Measurements from ENCODE around the gene LRRK1.
A peak's percentile ranks its signal among the peaks of the same experiment; 100 is the strongest.

The LRRK1 gene

GRCh38 chr15:101008158-101009139, 89.3 kb downstream of the LRRK1 start:
- Histone ChIP-seq H3K4me3 (ENCODE audit: control insufficient read depth in 1 of 7, extremely low read depth in 1 of 7, insufficient read depth in 4 of 7, low read depth in 2 of 7, low read length in 6 of 7) (peak overlapping the region; percentile 11 to 92 (median 72)), H3K27ac (ENCODE audit: insufficient read depth in 1 of 2, low read depth in 1 of 2, low read length in 2 of 2, poor library complexity in 1 of 2, severe bottlenecking in 2 of 2) (no peak overlapping the region), H3K4me1 (ENCODE audit: control extremely low read depth in 1 of 4, control insufficient read depth in 4 of 4, insufficient read depth in 4 of 4, low read length in 3 of 4) (peaks cover 2 to 20% (median 14%) of the 10 kb centered on the region in 4 experiments), H3K27me3 (replicated peaks in 2 of 5; ENCODE audit: control insufficient read depth in 4 of 5, insufficient read depth in 5 of 5, low read length in 4 of 5) (no peaks in the 10 kb centered on the region), H3K9me3 (ENCODE audit: control extremely low read depth in 1 of 5, control insufficient read depth in 4 of 5, insufficient read depth in 2 of 5, low read depth in 1 of 5, low read length in 4 of 5) (peaks cover 0 to 8% (median 7%) of the 10 kb centered on the region in 5 experiments), H3K36me3 (ENCODE audit: control insufficient read depth in 4 of 4, insufficient read depth in 4 of 4, low read length in 3 of 4) (peaks cover 2 to 26% (median 16%) of the 10 kb centered on the region in 4 experiments)
- 26% methylated on average over 45 of the region's 48 CpGs for whole genome bisulfite sequencing (ENCODE audit: insufficient coverage)
- peak; percentile 71 to 85 (median 82) for DNase-seq
- ChIA-PET POLR2A (interaction anchor here (0.9 kb wide), 1 partner anchor 87 kb away, joined by 3 read pairs; no protein-coding TSS in a partner anchor), CTCF (interaction anchor here (0.5 to 11.1 kb wide), 28 partner anchors 8 to 609 kb away, joined by 3 to 250 read pairs (median 4); partner anchors contain the start of gene LRRK1)

- CTCF ChIA-PET = interaction anchor here (0.6 to 11.1 kb wide), 15 partner anchors 10 to 387 kb away, joined by 3 to 250 read pairs (median 6); partner anchors contain the start of gene LRRK1
- H3K36me3 ChIP-seq (ENCODE audit: control insufficient read depth in 4 of 4, insufficient read depth in 4 of 4, low read length in 3 of 4) = peaks cover 2 to 29% (median 18%) of the 10 kb centered on the region in 4 experiments
Measured at GRCh38 chr15:101009176-101009575, 90.0 kb downstream of the LRRK1 start.

DNA sequence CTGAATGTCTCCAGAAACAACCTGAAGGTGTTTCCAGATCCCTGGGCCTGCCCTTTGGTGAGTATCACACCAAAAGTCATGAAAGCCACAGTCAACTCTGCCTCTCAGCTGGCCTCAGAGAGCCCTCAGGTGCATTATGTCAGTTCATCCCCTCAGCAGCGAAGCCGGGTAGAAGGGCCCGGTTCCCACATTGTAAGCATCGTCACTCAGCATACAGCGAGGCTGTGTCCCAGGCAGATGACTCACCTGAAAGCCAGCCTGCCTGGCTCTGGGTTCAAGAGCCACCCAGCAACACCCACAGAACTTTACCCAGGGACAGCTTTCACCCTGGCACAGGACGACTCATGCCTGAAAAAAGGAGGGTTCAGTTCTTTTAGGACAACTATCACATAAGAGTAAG, 91.6 kb downstream of the LRRK1 start:
- ChIA-PET CTCF (interaction anchor here (1.8 to 11.1 kb wide), 4 partner anchors 9 to 247 kb away, joined by 4 to 250 read pairs (median 24); partner anchors contain the start of gene LRRK1), POLR2A (no interaction called here)
- no peaks in the 10 kb centered on the region for H3K9me3 ChIP-seq (ENCODE audit: control extremely low read depth in 1 of 5, control insufficient read depth in 4 of 5, insufficient read depth in 2 of 5, low read depth in 1 of 5, low read length in 4 of 5)
- no peaks in the 10 kb centered on the region for H3K27me3 ChIP-seq (replicated peaks in 2 of 5; ENCODE audit: control insufficient read depth in 4 of 5, insufficient read depth in 5 of 5, low read length in 4 of 5)
- no peak overlapping the region for H3K4me3 ChIP-seq (ENCODE audit: control insufficient read depth in 1 of 7, extremely low read depth in 1 of 7, insufficient read depth in 4 of 7, low read depth in 2 of 7, low read length in 6 of 7)
- 100% methylated on average over 5 of the region's 6 CpGs for WGBS (ENCODE audit: insufficient coverage)
- peaks cover 2 to 20% (median 14%) of the 10 kb centered on the region in 4 experiments for H3K4me1 ChIP-seq (ENCODE audit: control extremely low read depth in 1 of 4, control insufficient read depth in 4 of 4, insufficient read depth in 4 of 4, low read length in 3 of 4)
- DNase-seq = no peak
- H3K27ac ChIP-seq (ENCODE audit: insufficient read depth in 1 of 2, low read depth in 1 of 2, low read length in 2 of 2, poor library complexity in 1 of 2, severe bottlenecking in 2 of 2) = no peak overlapping the region
- peaks cover 2 to 32% (median 17%) of the 10 kb centered on the region in 4 experiments for H3K36me3 ChIP-seq (ENCODE audit: control insufficient read depth in 4 of 4, insufficient read depth in 4 of 4, low read length in 3 of 4)

More at GRCh38 chr15:101009176-101009575, 90.0 kb downstream of the LRRK1 start:
- Histone ChIP-seq H3K27ac (ENCODE audit: insufficient read depth in 1 of 2, low read depth in 1 of 2, low read length in 2 of 2, poor library complexity in 1 of 2, severe bottlenecking in 2 of 2) (no peak overlapping the region), H3K27me3 (replicated peaks in 2 of 5; ENCODE audit: control insufficient read depth in 4 of 5, insufficient read depth in 5 of 5, low read length in 4 of 5) (no peaks in the 10 kb centered on the region), H3K4me1 (ENCODE audit: control extremely low read depth in 1 of 4, control insufficient read depth in 4 of 4, insufficient read depth in 4 of 4, low read length in 3 of 4) (peaks cover 2 to 20% (median 14%) of the 10 kb centered on the region in 4 experiments), H3K4me3 (ENCODE audit: control insufficient read depth in 1 of 7, extremely low read depth in 1 of 7, insufficient read depth in 4 of 7, low read depth in 2 of 7, low read length in 6 of 7) (no peak overlapping the region), H3K9me3 (ENCODE audit: control extremely low read depth in 1 of 5, control insufficient read depth in 4 of 5, insufficient read depth in 2 of 5, low read depth in 1 of 5, low read length in 4 of 5) (peaks cover 0 to 8% (median 7%) of the 10 kb centered on the region in 5 experiments)
- POLR2A ChIA-PET = interaction anchor here (0.9 kb wide), 1 partner anchor 88 kb away, joined by 3 read pairs; no protein-coding TSS in a partner anchor
- DNase-seq = no peak
- 96% methylated on average over 2 of the region's 2 CpGs for WGBS (ENCODE audit: insufficient coverage)

DNA sequence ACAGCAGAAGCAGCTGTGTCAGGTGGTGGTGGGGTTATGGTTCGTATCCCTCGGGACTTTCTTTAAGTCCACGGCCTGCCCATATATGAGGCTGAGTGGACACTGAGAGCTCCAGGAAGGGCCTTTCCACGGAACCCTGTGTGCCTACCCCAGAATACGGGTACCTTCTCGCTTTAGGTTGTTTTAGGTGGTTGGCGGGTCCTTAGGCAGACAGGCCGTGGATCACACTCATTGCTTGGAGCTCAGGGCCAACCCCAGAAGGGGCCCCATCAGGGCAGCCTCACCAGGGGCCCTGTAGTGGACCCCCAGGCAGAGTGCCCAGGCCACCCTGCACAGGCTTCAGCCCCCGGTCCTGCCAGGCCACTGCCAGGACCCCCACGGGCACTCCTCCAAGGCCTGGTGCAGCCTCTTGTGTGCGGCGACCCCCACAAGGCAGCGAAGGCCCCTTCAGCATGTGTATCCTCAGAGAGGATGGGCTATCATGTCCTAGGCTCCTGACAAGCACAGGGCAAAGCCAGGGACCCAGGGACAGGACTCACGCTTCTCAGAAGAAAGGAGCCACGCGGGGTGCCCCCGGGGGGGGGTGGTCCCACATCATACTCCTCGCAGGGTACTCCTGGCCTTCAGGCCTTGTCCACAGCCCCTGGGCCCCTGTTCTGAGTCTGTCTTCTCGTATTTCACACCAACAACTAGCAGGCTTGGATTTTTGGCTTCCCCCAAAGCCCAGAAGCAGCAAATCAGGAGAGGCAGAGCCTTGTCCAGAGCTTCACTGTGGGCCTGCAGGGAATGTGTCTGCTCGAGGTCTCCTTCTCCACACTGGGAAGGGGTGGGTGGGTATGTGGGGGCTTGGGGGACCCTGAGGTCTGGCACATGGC, 93.4 kb downstream of the LRRK1 start:
- H3K4me1 ChIP-seq (ENCODE audit: control extremely low read depth in 1 of 4, control insufficient read depth in 4 of 4, insufficient read depth in 4 of 4, low read length in 3 of 4) = peaks cover 0 to 12% (median 10%) of the 10 kb centered on the region in 4 experiments
- H3K27me3 ChIP-seq (replicated peaks in 2 of 5; ENCODE audit: control insufficient read depth in 4 of 5, insufficient read depth in 5 of 5, low read length in 4 of 5) = no peaks in the 10 kb centered on the region
- POLR2A ChIA-PET = no interaction called here
- H3K4me3 ChIP-seq (ENCODE audit: control insufficient read depth in 1 of 7, extremely low read depth in 1 of 7, insufficient read depth in 4 of 7, low read depth in 2 of 7, low read length in 6 of 7) = no peak overlapping the region
- CTCF ChIA-PET = interaction anchor here (0.8 to 6.3 kb wide), 7 partner anchors 8 to 251 kb away, joined by 3 to 133 read pairs (median 4); partner anchors contain the start of genes CHSY1 and LRRK1
- H3K9me3 ChIP-seq (ENCODE audit: control extremely low read depth in 1 of 5, control insufficient read depth in 4 of 5, insufficient read depth in 2 of 5, low read depth in 1 of 5, low read length in 4 of 5) = no peaks in the 10 kb centered on the region
- 97% methylated on average over 15 of the region's 20 CpGs for WGBS (ENCODE audit: insufficient coverage)
- H3K36me3 ChIP-seq (ENCODE audit: control insufficient read depth in 4 of 4, insufficient read depth in 4 of 4, low read length in 3 of 4) = peaks cover 2 to 48% (median 20%) of the 10 kb centered on the region in 4 experiments
- H3K27ac ChIP-seq (ENCODE audit: insufficient read depth in 1 of 2, low read depth in 1 of 2, low read length in 2 of 2, poor library complexity in 1 of 2, severe bottlenecking in 2 of 2) = no peak overlapping the region
- no peak for DNase-seq

DNA sequence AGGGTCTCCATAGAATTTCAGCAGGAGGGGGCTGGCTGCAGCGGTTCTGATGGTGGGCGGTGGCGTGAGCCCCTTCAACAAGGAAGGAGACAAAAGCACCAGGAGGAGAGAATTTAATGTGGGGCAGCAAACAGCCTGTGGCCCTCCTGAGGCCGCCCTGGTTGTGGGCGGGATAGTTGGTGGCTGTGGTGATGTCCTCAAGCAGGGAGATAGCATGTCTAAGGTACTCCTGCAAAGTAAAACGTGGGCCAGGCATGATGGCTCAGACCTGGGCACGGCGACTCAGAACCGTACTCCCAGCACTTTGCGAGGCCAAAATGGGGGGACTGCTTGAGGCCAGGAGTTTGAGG, 94.0 kb downstream of the LRRK1 start:
- Histone ChIP-seq H3K27me3 (replicated peaks in 2 of 5; ENCODE audit: control insufficient read depth in 4 of 5, insufficient read depth in 5 of 5, low read length in 4 of 5) (no peaks in the 10 kb centered on the region), H3K4me3 (ENCODE audit: control insufficient read depth in 1 of 7, extremely low read depth in 1 of 7, insufficient read depth in 4 of 7, low read depth in 2 of 7, low read length in 6 of 7) (no peak overlapping the region), H3K36me3 (ENCODE audit: control insufficient read depth in 4 of 4, insufficient read depth in 4 of 4, low read length in 3 of 4) (peaks cover 2 to 48% (median 20%) of the 10 kb centered on the region in 4 experiments), H3K4me1 (ENCODE audit: control extremely low read depth in 1 of 4, control insufficient read depth in 4 of 4, insufficient read depth in 4 of 4, low read length in 3 of 4) (peaks cover 0 to 11% (median 9%) of the 10 kb centered on the region in 4 experiments), H3K9me3 (ENCODE audit: control extremely low read depth in 1 of 5, control insufficient read depth in 4 of 5, insufficient read depth in 2 of 5, low read depth in 1 of 5, low read length in 4 of 5) (no peaks in the 10 kb centered on the region), H3K27ac (ENCODE audit: insufficient read depth in 1 of 2, low read depth in 1 of 2, low read length in 2 of 2, poor library complexity in 1 of 2, severe bottlenecking in 2 of 2) (no peak overlapping the region)
- POLR2A ChIA-PET = no interaction called here
- WGBS (ENCODE audit: insufficient coverage) = 93% methylated on average over 10 of the region's 10 CpGs
- CTCF ChIA-PET = interaction anchor here (1.0 to 6.3 kb wide), 4 partner anchors 84 to 249 kb away, joined by 3 to 133 read pairs (median 30); partner anchors contain the start of genes CHSY1 and LRRK1
- no peak for DNase-seq

DNA sequence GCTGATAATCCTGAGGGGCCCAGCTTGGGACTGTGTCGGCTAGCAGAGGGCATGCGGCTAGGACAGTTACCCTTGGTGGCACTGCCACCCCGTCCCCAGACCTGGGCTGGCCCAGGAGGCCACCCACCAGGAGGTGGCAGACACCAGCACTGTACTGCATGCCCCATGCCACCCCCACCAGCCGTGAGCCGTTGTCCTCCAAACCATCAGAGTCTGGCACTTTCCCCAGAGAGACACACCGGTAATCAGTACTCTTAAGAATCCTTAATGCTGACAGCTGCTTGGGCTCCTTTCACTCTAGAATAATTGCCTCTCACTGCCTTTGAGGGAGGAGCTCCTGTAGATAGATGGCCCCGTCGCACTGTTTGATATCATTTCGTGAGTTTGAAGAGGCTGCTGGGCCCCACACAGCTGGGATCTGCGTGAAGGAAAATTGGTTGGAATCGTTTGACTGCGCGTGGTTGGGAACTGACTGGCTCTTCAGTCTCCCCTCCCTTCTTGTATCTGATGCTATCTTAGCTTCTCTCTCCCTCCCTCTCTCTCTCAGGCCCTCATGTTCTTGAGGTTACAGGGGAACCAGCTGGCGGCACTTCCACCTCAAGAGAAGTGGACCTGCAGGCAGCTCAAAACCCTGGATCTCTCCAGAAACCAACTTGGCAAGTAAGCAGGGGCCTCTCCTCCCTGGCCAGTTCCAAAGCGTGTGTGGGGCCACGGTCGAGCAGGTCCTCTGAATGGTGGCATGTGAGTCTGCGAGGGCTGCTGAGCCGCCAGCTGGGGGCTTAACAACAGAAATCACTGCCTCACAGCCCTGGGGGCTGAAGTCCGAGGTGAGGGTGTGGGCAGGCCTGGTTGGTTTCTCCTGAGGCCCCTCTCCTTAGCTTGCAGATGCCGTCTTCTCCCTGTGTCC, 94.9 kb downstream of the LRRK1 start:
- POLR2A ChIA-PET = no interaction called here
- Histone ChIP-seq H3K4me1 (ENCODE audit: control extremely low read depth in 1 of 4, control insufficient read depth in 4 of 4, insufficient read depth in 4 of 4, low read length in 3 of 4) (peaks cover 0 to 11% (median 5%) of the 10 kb centered on the region in 4 experiments), H3K9me3 (ENCODE audit: control extremely low read depth in 1 of 5, control insufficient read depth in 4 of 5, insufficient read depth in 2 of 5, low read depth in 1 of 5, low read length in 4 of 5) (no peaks in the 10 kb centered on the region), H3K4me3 (ENCODE audit: control insufficient read depth in 1 of 7, extremely low read depth in 1 of 7, insufficient read depth in 4 of 7, low read depth in 2 of 7, low read length in 6 of 7) (no peak overlapping the region), H3K27ac (ENCODE audit: insufficient read depth in 1 of 2, low read depth in 1 of 2, low read length in 2 of 2, poor library complexity in 1 of 2, severe bottlenecking in 2 of 2) (no peak overlapping the region), H3K36me3 (ENCODE audit: control insufficient read depth in 4 of 4, insufficient read depth in 4 of 4, low read length in 3 of 4) (peaks cover 2 to 48% (median 20%) of the 10 kb centered on the region in 4 experiments), H3K27me3 (replicated peaks in 2 of 5; ENCODE audit: control insufficient read depth in 4 of 5, insufficient read depth in 5 of 5, low read length in 4 of 5) (no peaks in the 10 kb centered on the region)
- no peak for DNase-seq
- WGBS (ENCODE audit: insufficient coverage) = 95% methylated on average over 18 of the region's 21 CpGs
- CTCF ChIA-PET = interaction anchor here (0.8 to 6.3 kb wide), 9 partner anchors 10 to 254 kb away, joined by 3 to 133 read pairs (median 4); partner anchors contain the start of genes CHSY1 and LRRK1
